GM18507 (cell line): Measurements from ENCODE around the gene SERPINB6.
A peak's percentile ranks its signal among the peaks of the same experiment; 100 is the strongest.
"Not testable (repeated sequence)": the region's sequence is repeated elsewhere in the genome, so short reads cannot be mapped to it uniquely, and the experiment has no call there.

Experiments used
- DNase-seq: peaks from one replicate; pipeline ENCODE4 v3.0.0; 2011; ENCODE audit warnings: low read depth; ENCODE audit not compliant: insufficient read length; ENCODE audit errors: extremely low spot score
- FAIRE-seq: peaks from 2 replicates; lab custom pipeline; 2011; peaks lifted over from hg19 to GRCh38; lab: Jason Lieb, UNC

SERPINB6 gene

GRCh38 chr6:2942914-2943563, 28.3 kb downstream of the SERPINB6 start:
- DNase-seq (no peak), FAIRE-seq (no peak)

GRCh38 chr6:2942116-2942515, 29.3 kb downstream of the SERPINB6 start:
- not testable (repeated sequence) for DNase-seq, FAIRE-seq

GRCh38 chr6:2940851-2941250, 30.5 kb downstream of the SERPINB6 start:
- DNase-seq (no peak), FAIRE-seq (no peak)

- peak; percentile 95 for FAIRE-seq
- peak; percentile 46 for DNase-seq
Measured at GRCh38 chr6:2940010-2940850, 31.1 kb downstream of the SERPINB6 start.

- DNase-seq (no peak), FAIRE-seq (no peak)
Measured at GRCh38 chr6:2939315-2940009, 31.9 kb downstream of the SERPINB6 start.

- no peak for DNase-seq
- FAIRE-seq: no peak
Measured at GRCh38 chr6:2938632-2939083, 32.7 kb downstream of the SERPINB6 start.

- no peak for DNase-seq
- FAIRE-seq: no peak
Measured at GRCh38 chr6:2938004-2938631, 33.2 kb downstream of the SERPINB6 start.

GRCh38 chr6:2937627-2938003, 33.8 kb downstream of the SERPINB6 start:
- DNase-seq (no peak), FAIRE-seq (no peak)

- FAIRE-seq (no peak), DNase-seq (no peak)
Measured at GRCh38 chr6:2935566-2936291, 35.6 kb downstream of the SERPINB6 start.

GRCh38 chr6:2934057-2934456, 37.3 kb downstream of the SERPINB6 start:
- DNase-seq: no peak
- FAIRE-seq: no peak

- FAIRE-seq, DNase-seq: not testable (repeated sequence)
Measured at GRCh38 chr6:2932911-2933310, 38.5 kb downstream of the SERPINB6 start.

GRCh38 chr6:2931970-2932748, 39.2 kb downstream of the SERPINB6 start:
- FAIRE-seq: peak; percentile 92
- DNase-seq: peak; percentile 67

- DNase-seq: no peak
- no peak for FAIRE-seq
Measured at GRCh38 chr6:2931055-2931454, 40.3 kb downstream of the SERPINB6 start.

- not testable (repeated sequence) for FAIRE-seq, DNase-seq
Measured at GRCh38 chr6:2927931-2928330, 43.4 kb downstream of the SERPINB6 start.

- not testable (repeated sequence) for DNase-seq, FAIRE-seq
Measured at GRCh38 chr6:2925842-2926747, 45.3 kb downstream of the SERPINB6 start.

- FAIRE-seq (no peak), DNase-seq (no peak)
Measured at GRCh38 chr6:2921520-2922115, 49.7 kb downstream of the SERPINB6 start.

GRCh38 chr6:2920671-2921112, 50.7 kb downstream of the SERPINB6 start:
- no peak for FAIRE-seq
- no peak for DNase-seq
